B cell (primary cell): ENCODE data around the gene APOD. TPM values are rescaled to one million over a fixed set of nuclear protein-coding genes. Genes with fewer than 3 reads are reported as not detected.
A peak's percentile ranks its signal among the peaks of the same experiment; 100 is the strongest.
"Not testable (repeated sequence)": the region's sequence is repeated elsewhere in the genome, so short reads cannot be mapped to it uniquely, and the experiment has no call there.

ENCODE experiments used
- ATAC-seq: fragments of 200-7000 bp; cut with Tn5 transposase; one replicate; pipeline ENCODE4 v1.10.0; 2021; ENCODE audit warnings: low read depth, mild to moderate bottlenecking, moderate number of reproducible peaks, moderate library complexity
- CTCF ChIA-PET: fragments of 350-600 bp; sonication (Branson Sonifier 250); formaldehyde crosslinking; loops from one replicate; lab custom pipeline; 2021; ENCODE audit warnings: antibody characterized with exemption, inconsistent platforms; lab: Charles Lee
- POLR2A ChIA-PET: fragments of 350-600 bp; sonication (Branson Sonifier 250); formaldehyde crosslinking; loops from one replicate; lab custom pipeline; 2021; ENCODE audit warnings: antibody characterized with exemption; lab: Charles Lee
- DNase-seq: peaks from one replicate; pipeline ENCODE4 v3.0.0; 2013
- H2AFZ ChIP-seq: 2 replicates; pipeline ENCODE4 v1.6.1; 2012; ENCODE audit warnings: mild to moderate bottlenecking, low read depth, low read length; ENCODE audit not compliant: insufficient read depth, poor library complexity, severe bottlenecking
- H3K27ac ChIP-seq, 2 donors: 1 replicate in 1 of 2; 2 replicates in 1 of 2; pipeline ENCODE4 v1.5.1; 2012 to 2013; ENCODE audit warnings: low read length in 2 of 2, mild to moderate bottlenecking in 2 of 2, moderate library complexity in 1 of 2
- H3K27me3 ChIP-seq, 4 experiments: fragments of 200-600 bp in 1 of 4; sonication (generic) in 1 of 4; replicated peaks in 1 of 4; 1 replicate in 2 of 4; 2 replicates in 2 of 4; pipeline versions ENCODE4 v1.6.1 to v1.7.0; 2013 to 2016; ENCODE audit warnings: low read length in 3 of 4, mild to moderate bottlenecking in 2 of 4, mixed read lengths in 1 of 4, moderate library complexity in 1 of 4; ENCODE audit not compliant: insufficient read depth in 4 of 4, control insufficient read depth in 3 of 4; ENCODE audit errors: control extremely low read depth in 1 of 4
- H3K36me3 ChIP-seq, 2 experiments: replicated peaks in 1 of 2; 1 replicate in 1 of 2; 2 replicates in 1 of 2; pipeline versions ENCODE4 v1.6.1 to v1.7.1; 2013; ENCODE audit warnings: low read length in 1 of 2; ENCODE audit not compliant: insufficient read depth in 2 of 2, control insufficient read depth in 1 of 2; ENCODE audit errors: control extremely low read depth in 1 of 2, extremely low read depth in 1 of 2
- H3K4me1 ChIP-seq, 2 donors: fragments of 200-600 bp in 1 of 2; sonication (generic) in 1 of 2; 1 replicate in 1 of 2; 2 replicates in 1 of 2; pipeline versions ENCODE4 v1.5.1 to v1.6.1; 2013 to 2017; ENCODE audit warnings: low read length in 2 of 2; ENCODE audit not compliant: control insufficient read depth in 2 of 2, insufficient read depth in 2 of 2
- H3K4me2 ChIP-seq: replicated peaks from 2 replicates; pipeline ENCODE3; 2012; ENCODE audit warnings: mild to moderate bottlenecking, low read depth, low read length; ENCODE audit not compliant: poor library complexity, severe bottlenecking
- H3K4me3 ChIP-seq, 5 experiments: fragments of 200-600 bp in 1 of 5; sonication (generic) in 1 of 5; 1 replicate in 3 of 5; 2 replicates in 2 of 5; pipeline versions ENCODE4 v1.5.1 to v1.7.0; 2011 to 2016; ENCODE audit warnings: low read length in 4 of 5, mild to moderate bottlenecking in 4 of 5, low read depth in 2 of 5, control low read depth in 1 of 5, moderate library complexity in 1 of 5; ENCODE audit not compliant: insufficient read depth in 1 of 5; ENCODE audit errors: control extremely low read depth in 1 of 5, extremely low read depth in 1 of 5
- H3K79me2 ChIP-seq: fragments of 200-600 bp; sonication (generic); one replicate; pipeline ENCODE4 v1.6.0; 2016; ENCODE audit warnings: low read length; ENCODE audit not compliant: control insufficient read depth, insufficient read depth
- H3K9ac ChIP-seq: fragments of 200-600 bp; sonication (generic); 2 replicates; pipeline ENCODE4 v1.6.1; 2017; ENCODE audit warnings: mild to moderate bottlenecking, low read length, moderate library complexity
- H3K9me3 ChIP-seq, 3 donors: one replicate each; pipeline versions ENCODE4 v1.6.1 to v1.7.1; 2013; ENCODE audit warnings: low read length in 2 of 3; ENCODE audit not compliant: control insufficient read depth in 2 of 3, insufficient read depth in 1 of 3; ENCODE audit errors: control extremely low read depth in 1 of 3
- H4K20me1 ChIP-seq: 2 replicates; pipeline ENCODE4 v1.6.0; 2012; ENCODE audit warnings: mild to moderate bottlenecking, low read length; ENCODE audit not compliant: insufficient read depth, control insufficient read depth, poor library complexity, severe bottlenecking
- H3K27ac Mint-ChIP-seq: one replicate; pipeline ENCODE4 v1.8.0; 2021; ENCODE audit warnings: mixed read lengths
- H3K27me3 Mint-ChIP-seq: one replicate; pipeline ENCODE4 v1.8.0; 2021; ENCODE audit warnings: mixed read lengths
- H3K4me1 Mint-ChIP-seq: one replicate; pipeline ENCODE4 v1.8.0; 2021; ENCODE audit warnings: mixed read lengths
- H3K4me3 Mint-ChIP-seq: one replicate; pipeline ENCODE4 v1.8.0; 2021; ENCODE audit warnings: mixed read lengths
- H3K9me3 Mint-ChIP-seq: one replicate; pipeline ENCODE4 v1.8.0; 2022; ENCODE audit warnings: mixed read lengths; ENCODE audit not compliant: insufficient read depth
- CTCF ChIP-seq: fragments of 200-600 bp; IDR thresholded peaks from one replicate; pipeline ENCODE4 v1.8.0; 2022; ENCODE audit warnings: antibody characterized with exemption, mild to moderate bottlenecking
- EZH2 ChIP-seq: IDR thresholded peaks from 2 replicates; pipeline ENCODE4 v1.6.1; 2012; ENCODE audit warnings: borderline replicate concordance, low read depth, mild to moderate bottlenecking, moderate library complexity, low read length; ENCODE audit not compliant: insufficient read depth, poor library complexity, severe bottlenecking
- WGBS: methylation state at CpG from one replicate; pipeline ENCODE4 v1.1.5; 2013; ENCODE audit warnings: missing lambda C conversion rate; ENCODE audit not compliant: insufficient coverage; 5-methylcytosine and 5-hydroxymethylcytosine counted together
- intact Hi-C: fragments of 100-400 bp; cut with micrococcal nuclease; formaldehyde crosslinking; loops from one replicate; pipeline ENCODE4 v1.10.0; 2022
- polyA minus RNA-seq: library from RNA; depleted of rRNA, polyadenylated mRNA; stranded (reverse); fragments of >200 nt; gene quantifications from 2 replicates; pipeline ENCODE4 v1.2.3, GENCODE V29; 2012
- polyA plus RNA-seq: library from polyadenylated mRNA; depleted of rRNA; stranded (reverse); fragments of >200 nt; gene quantifications from 2 replicates; pipeline ENCODE4 v1.2.3, GENCODE V29; 2012
- total RNA-seq, 2 donors: library from RNA; stranded (reverse); fragments of 120-200 nt in 1 of 2; gene quantifications; 1 replicate in 1 of 2; 2 replicates in 1 of 2; pipeline versions ENCODE4 v1.2.3 to v1.2.4, GENCODE V29; 2013 to 2022

APOD gene
- total RNA-seq (0.41 and 0.59 TPM in 2 replicates), polyA plus RNA-seq (not detected in 2 replicates), polyA minus RNA-seq (0.50 TPM in 1 of 2 replicates, not detected in the other)
- 0.35 TPM for total RNA-seq (2013)

- Mint-ChIP-seq H3K4me1 (no peaks in the 10 kb centered on the region), H3K27me3 (no peaks in the 10 kb centered on the region), H3K4me3 (no peak within 1 kb of the TSS), H3K27ac (no peak within 1 kb of the TSS), H3K9me3 (no peaks in the 10 kb centered on the region)
- peaks cover 0 to 3% (median 0%) of the 10 kb centered on the region in 3 donors for H3K9me3 ChIP-seq
- intact Hi-C loops: no loop called here
- no peaks in the 10 kb centered on the region for H4K20me1 ChIP-seq
- no peak for DNase-seq
- H3K4me2 ChIP-seq: no peak within 1 kb of the TSS
- no peak within 1 kb of the TSS for H3K4me3 ChIP-seq
- H3K4me1 ChIP-seq: no peaks in the 10 kb centered on the region
- ChIA-PET POLR2A (no interaction called here), CTCF (no interaction called here)
- no peak within 1 kb of the TSS for H3K27ac ChIP-seq
- no peaks in the 10 kb centered on the region for H3K36me3 ChIP-seq
- no peak within 1 kb of the TSS for H3K9ac ChIP-seq
- peaks cover 0 to 19% (median 0%) of the 10 kb centered on the region in 4 experiments for H3K27me3 ChIP-seq
- no peak within 1 kb of the TSS for H2AFZ ChIP-seq
- no peaks in the 10 kb centered on the region for H3K79me2 ChIP-seq
- no peak for ATAC-seq
- TF ChIP-seq EZH2 (no peak), CTCF (no peak)
- 76% methylated on average over 4 of the region's 16 CpGs for WGBS
These were observed at the start of gene APOD for GRCh38 chr3:195583831-195584542. TSS of gene APOD (minus strand) at chr3:195583940. CDS start at chr3:195579461, 4,479 bp downstream.

DNA sequence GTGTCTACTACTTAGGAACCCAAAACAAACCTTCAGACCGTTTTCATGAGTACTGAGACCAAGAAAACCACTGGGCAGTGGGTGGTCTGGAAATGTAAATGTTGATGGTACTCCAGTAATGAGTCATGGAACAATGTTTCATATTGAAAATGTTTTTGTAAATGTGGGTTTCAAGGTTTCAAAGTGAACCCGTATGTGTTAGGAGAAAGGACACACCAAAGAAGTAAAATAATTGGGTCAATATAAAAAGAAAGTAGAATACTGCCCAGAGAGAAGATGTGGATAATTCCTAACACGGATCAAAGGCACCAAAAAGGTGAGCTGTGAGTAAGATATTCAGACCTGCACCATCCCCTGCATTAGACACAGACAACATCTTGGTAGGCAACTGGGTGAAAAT lies 49.6 kb upstream of the APOD start:
- POLR2A ChIA-PET, intact Hi-C loops, H2AFZ ChIP-seq, H3K27me3 ChIP-seq, CTCF ChIA-PET, H3K9me3 Mint-ChIP-seq, H3K27ac ChIP-seq, H3K4me3 ChIP-seq, H3K9ac ChIP-seq, H3K4me1 ChIP-seq, H3K9me3 ChIP-seq, H3K36me3 ChIP-seq, DNase-seq, H3K79me2 ChIP-seq, ATAC-seq, H3K4me2 ChIP-seq, H4K20me1 ChIP-seq, H3K27ac Mint-ChIP-seq: not testable (repeated sequence)
- WGBS: no CpG with 5 or more reads among the region's 3 CpGs
- H3K4me1 Mint-ChIP-seq: peaks cover 15% of the 10 kb centered on the region
- peaks cover 11% of the 10 kb centered on the region for H3K27me3 Mint-ChIP-seq
- H3K4me3 Mint-ChIP-seq: peak overlapping the region; percentile 70

- ATAC-seq, H3K27ac ChIP-seq, H3K4me3 ChIP-seq, H4K20me1 ChIP-seq, intact Hi-C loops, H3K79me2 ChIP-seq, H3K9me3 ChIP-seq, H2AFZ ChIP-seq, H3K27me3 ChIP-seq, DNase-seq, H3K4me1 ChIP-seq, H3K9me3 Mint-ChIP-seq, H3K9ac ChIP-seq, POLR2A ChIA-PET, H3K36me3 ChIP-seq, H3K4me2 ChIP-seq, CTCF ChIA-PET: not testable (repeated sequence)
- H3K4me1 Mint-ChIP-seq: peaks cover 15% of the 10 kb centered on the region
- H3K27me3 Mint-ChIP-seq: peaks cover 16% of the 10 kb centered on the region
- H3K4me3 Mint-ChIP-seq: peak overlapping the region; percentile 56
- 91% methylated on average over 11 of the region's 19 CpGs for WGBS
- H3K27ac Mint-ChIP-seq: peak overlapping the region; percentile 66
These were observed 48.9 kb upstream of the APOD start for GRCh38 chr3:195632501-195633185.
